ENCODE results near the gene FGF1.

FGF1 gene

GRCh38 chr5:142694092-142694856, 8.4 kb upstream of the FGF1 start:
- DNase-seq = no peak

- DNase-seq = no peak
Observed at GRCh38 chr5:142692321-142692894, 6.5 kb upstream of the FGF1 start.

DNA sequence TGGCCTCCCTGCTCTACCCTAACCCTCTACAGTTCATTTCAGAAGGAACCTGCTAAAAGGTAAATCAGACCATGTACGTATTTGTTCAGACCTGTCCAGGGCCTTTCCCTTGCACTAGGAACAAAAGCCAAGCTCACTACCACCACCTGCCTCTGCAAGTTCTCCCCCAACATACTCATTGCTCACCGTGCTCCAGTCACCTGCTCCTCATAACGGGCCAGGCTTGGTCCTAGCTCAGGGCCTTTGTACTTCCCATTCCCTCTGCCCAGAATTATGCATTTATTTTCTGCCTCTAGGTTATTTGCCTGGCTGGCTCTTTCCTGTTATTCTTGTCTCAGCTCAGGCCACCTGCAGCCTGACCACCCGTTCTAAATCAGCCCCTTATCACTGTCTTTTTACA, 4.8 kb upstream of the FGF1 start:
- DNase-seq = no peak

DNA sequence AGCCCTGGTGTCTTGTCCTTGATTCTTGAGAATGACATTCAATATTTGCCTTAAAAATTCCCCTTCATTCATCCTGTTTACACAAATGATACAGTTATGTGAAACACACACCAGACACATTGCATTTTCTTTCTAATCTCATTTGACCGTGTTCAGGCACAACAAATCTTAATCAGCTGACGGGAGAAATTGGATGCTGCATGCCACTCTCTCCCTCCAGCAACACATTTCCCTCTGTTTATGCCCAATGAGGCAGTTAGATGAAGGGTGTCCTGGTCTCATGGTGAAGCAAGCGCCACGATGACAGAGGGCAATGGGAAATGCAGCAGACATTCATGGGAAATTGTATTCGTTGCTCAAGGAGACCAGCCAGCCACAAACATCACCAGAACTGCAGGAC, 3.2 kb upstream of the FGF1 start:
- DNase-seq = no peak

DNA sequence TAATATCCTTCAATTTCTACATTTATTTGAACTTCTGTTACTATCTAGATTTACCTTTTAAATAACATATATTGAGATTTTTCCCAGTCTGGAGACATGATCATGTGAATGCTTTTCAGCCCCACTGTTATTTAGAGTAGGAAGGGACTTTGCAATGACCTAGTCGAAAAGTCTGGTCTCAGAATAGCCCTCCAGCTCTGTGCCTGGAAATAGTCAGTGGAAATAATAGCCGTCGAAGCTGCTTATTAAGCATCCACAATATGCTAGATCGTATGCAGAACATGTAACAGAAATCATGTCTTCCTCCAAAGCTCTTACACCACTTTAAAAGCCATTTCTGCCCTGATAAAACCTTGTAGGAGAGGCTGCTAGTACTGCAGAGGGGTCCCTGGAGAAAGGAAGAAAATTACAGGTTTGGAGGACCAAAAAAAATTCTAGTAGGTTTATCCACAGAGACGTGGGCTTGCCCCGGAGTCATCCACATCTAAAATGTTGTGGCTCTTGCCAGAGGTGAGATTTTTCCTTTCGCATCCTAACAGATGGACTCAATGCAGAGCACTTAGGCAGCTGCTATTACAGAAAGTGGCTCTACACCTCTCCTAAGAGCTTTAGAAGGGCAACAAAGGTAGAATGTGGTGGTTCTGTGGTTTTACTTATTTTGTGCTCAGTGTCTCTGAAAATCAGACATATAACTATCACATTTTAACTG, 2.5 kb upstream of the FGF1 start:
- no peak for DNase-seq

- DNase-seq = no peak
Observed at GRCh38 chr5:142686968-142687367, 1.1 kb upstream of the FGF1 start.

GRCh38 chr5:142686210-142686734, 382 bp upstream of the FGF1 start:
- DNase-seq = no peak

GRCh38 chr5:142684508-142685041, 1.3 kb downstream of the FGF1 start:
- DNase-seq = no peak

DNA sequence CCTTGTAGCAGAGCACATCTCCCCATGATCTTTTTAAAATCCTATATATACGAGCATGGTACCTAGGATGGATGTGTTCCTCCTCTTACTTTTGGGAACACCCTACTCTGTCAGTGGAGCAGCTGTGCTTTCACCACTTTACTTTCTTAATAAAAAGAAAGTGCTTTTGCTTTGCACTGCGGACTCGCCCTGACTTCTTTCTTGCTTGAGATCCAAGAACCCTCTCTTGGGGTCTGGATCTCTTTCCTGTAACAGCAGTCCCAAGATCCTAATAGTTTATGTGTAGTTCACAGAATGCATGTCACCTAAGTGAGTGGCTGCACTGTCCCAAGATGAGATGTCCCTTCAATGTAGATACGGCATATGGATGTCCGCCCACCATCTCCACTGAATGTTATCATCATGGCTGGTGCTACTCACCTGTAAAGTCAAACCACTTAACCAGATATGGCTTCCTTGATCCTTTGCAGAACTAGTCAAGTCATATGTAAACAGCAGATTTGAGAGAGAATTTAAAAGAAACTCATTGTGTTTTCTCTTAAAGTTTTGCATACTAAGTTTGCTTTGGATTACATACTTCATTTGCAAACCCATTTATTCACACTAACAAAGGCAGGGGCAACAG, 1.9 kb downstream of the FGF1 start:
- DNase-seq = no peak

DNA sequence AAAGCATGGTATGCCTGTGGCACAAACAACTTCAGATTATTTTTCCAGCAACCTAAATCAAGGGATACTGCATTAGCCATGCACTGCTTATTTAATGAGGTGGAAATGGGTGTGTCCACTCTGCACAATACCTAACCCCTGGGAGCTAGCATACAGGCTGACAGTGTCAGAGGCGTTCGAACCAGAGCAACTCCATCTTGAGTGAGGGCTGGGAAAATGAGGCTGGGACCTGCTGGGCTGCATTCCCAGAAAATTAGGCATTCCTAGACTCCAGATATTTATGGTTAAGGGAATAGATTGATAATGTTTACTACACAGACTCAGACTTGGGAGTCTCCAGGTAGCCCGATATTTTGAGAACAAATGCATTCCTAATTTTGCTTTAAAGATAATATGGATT, 2.8 kb downstream of the FGF1 start:
- no peak for DNase-seq

DNA sequence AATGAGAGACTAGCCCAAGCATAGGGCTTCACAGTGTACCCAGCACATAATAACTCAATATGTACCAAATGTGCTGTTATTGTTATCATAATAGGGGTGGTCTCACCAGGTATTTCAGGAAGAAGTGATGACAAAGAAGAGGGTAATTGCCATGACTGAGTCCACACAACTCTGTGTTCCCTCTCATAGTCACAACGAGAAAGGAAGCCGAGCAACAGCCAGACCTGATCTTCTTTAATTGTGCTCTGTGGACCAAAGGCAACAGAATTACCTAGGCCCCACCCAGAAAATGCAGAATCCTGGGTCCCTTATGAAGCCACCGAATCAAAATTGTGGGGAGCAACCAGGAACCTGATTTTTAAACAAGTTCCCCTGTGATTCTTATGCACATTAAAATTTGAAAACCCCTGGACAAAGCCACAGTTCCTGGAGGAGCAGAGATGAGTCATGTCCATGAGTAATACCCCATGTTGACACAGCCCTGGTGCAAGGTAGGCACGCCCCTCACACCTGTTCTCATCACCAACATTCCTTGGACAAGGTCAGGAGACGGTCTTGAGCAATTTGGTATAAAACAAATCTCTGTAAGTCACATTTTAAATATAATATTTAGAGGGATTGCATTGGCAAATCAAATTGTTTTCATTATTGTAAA, 5.2 kb downstream of the FGF1 start:
- no peak for DNase-seq

GRCh38 chr5:142679744-142680143, 6.1 kb downstream of the FGF1 start:
- DNase-seq = no peak

- no peak for DNase-seq
Observed at GRCh38 chr5:142678529-142678928, 7.4 kb downstream of the FGF1 start.

- DNase-seq = no peak
Observed at GRCh38 chr5:142677198-142677597, 8.7 kb downstream of the FGF1 start.

- DNase-seq = no peak
Observed at GRCh38 chr5:142676318-142676717, 9.6 kb downstream of the FGF1 start.

DNA sequence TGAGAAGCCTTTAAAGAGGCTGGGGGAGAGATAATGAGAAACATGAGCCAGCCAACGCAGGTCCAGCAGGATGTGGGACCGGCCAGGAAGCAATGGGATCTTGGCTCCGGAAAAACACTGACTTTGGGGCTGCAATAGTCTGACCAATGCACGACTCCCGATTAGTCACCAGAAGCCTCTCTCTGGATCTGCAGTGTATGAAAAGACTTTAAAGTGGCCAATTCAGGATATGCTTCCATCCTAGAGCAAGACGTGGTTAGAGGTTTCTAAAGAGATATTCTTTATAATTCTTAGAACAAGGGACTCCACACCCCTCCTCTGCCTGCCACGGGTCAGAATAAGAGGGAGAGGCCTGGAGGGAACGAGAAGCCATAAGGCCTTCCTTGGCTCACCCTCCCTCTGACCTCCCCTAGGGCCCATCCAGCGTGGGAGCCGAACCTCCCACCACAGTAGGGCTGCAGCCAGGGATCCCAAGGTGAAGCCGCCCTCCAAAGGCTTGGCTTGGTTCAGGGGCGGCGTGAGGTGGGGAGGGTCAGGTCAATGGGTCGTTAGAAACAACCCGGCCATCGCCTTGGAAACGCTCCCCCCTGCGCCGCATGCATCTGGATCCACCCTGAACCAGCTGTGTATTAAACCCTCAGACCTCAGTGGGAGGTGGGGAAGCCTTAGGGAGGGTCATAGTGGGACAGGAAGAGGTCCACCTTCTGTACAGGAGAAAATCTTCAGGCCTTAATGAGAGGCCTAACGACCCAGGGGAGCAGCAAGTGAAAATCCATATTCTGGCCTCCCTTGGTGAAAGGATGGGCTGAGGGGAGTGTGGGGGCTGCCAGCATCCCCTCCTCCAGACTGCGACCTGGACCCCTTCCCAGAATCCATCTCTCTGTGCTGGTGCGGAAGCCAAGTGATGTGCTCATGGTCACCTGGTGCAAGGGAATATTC, 11.1 kb downstream of the FGF1 start:
- no peak for DNase-seq

GRCh38 chr5:142671801-142672200, 14.1 kb downstream of the FGF1 start:
- DNase-seq = no peak

GRCh38 chr5:142671266-142671665, 14.6 kb downstream of the FGF1 start:
- no peak for DNase-seq

GRCh38 chr5:142670804-142671203, 15.1 kb downstream of the FGF1 start:
- no peak for DNase-seq

DNA sequence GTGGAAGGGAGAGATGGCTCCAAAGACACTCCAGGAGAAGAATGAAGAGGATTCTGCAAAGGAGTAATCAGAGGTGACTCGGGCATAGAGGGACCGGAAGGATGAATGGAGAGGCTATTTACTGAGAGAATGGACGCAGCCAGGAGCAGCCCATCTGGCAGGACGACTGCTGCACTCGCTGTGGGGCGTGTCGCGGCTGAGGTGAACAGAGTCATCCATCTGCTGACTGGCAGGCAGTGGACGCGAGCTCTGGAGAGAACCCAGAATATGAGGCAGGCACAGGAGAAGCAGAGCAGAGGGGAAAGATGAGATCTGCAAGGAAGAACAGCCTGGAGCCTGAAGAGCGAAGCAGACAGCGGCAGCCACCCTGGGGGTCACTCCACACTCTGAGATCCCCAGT, 16.4 kb downstream of the FGF1 start:
- no peak for DNase-seq

GRCh38 chr5:142668336-142668735, 17.6 kb downstream of the FGF1 start:
- DNase-seq = no peak

DNA sequence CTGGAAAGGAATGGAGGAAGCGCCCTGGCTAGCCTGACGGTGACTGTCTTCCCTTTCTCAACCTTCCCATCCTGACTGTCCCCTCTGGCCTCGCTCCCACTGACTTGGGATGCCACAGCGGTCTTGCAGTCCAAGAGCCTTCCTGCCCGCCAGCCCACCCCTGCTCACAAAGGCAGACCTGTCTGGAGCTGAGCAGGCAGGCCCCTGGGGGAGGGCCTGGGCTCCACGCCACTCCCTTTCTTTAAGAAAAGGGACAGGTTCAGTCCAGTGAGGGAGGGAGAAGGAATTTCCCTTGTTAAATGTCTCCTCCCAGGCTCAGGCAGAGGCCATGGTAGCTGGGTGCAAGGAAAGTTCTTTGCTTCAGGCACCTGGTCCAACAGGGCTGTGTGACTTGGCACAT, 18.1 kb downstream of the FGF1 start:
- no peak for DNase-seq

Measured in activated CD4-positive, alpha-beta T cell treated with anti-CD3 and anti-CD28 coated beads, Interleukin-2, amount 50 U/mL, for 4 hours (primary cell).